ENCODE results near the gene CES1.

GRCh38 chr16:55821210-55821609 lies 11.7 kb downstream of the CES1 start:
- TF ChIP-seq RBBP5 (conservative IDR thresholded peaks at IDR 0.05) (no peak), CREM (IDR thresholded peaks at IDR 0.05; ENCODE audit: low read depth) (no peak), EZH2 (IDR thresholded peaks at IDR 0.05; ENCODE audit: borderline replicate concordance, control insufficient read depth, low read depth, low read length) (no peak)
